ENCODE measurements around the gene HOMEZ. TPM values are rescaled to one million over a fixed set of nuclear protein-coding genes. Genes with fewer than 3 reads are reported as not detected.
"Not testable (repeated sequence)": the region's sequence is repeated elsewhere in the genome, so short reads cannot be mapped to it uniquely, and the experiment has no call there.

HOMEZ gene
- total RNA-seq, 4 donors from 2014 or later, result 7.8 to 13.1 (median 8.5) TPM

GRCh38 chr14:23237772-23238594, 47.9 kb downstream of the HOMEZ start, which contains the start of gene RNF212B:
RNF212B (plus strand) TSS chr14:23237936; CDS start chr14:23240346, 2,410 bp downstream.
- Histone ChIP-seq H3K27me3 (no peaks in the 10 kb centered on the region), H3K27ac (no peak within 1 kb of the TSS), H3K36me3 (no peaks in the 10 kb centered on the region), H3K9me3 (no peaks in the 10 kb centered on the region), H3K4me1 (peaks cover 10% of the 10 kb centered on the region), H3K4me3 (peak within 1 kb of the TSS; percentile 39)
- no peak for TF ChIP-seq POLR2A (IDR thresholded peaks at IDR 0.05)
- TF ChIP-seq EP300 (IDR thresholded peaks at IDR 0.05), result no peak
- no peak for TF ChIP-seq POLR2AphosphoS5 (IDR thresholded peaks at IDR 0.05)
- TF ChIP-seq, protein P1, sequence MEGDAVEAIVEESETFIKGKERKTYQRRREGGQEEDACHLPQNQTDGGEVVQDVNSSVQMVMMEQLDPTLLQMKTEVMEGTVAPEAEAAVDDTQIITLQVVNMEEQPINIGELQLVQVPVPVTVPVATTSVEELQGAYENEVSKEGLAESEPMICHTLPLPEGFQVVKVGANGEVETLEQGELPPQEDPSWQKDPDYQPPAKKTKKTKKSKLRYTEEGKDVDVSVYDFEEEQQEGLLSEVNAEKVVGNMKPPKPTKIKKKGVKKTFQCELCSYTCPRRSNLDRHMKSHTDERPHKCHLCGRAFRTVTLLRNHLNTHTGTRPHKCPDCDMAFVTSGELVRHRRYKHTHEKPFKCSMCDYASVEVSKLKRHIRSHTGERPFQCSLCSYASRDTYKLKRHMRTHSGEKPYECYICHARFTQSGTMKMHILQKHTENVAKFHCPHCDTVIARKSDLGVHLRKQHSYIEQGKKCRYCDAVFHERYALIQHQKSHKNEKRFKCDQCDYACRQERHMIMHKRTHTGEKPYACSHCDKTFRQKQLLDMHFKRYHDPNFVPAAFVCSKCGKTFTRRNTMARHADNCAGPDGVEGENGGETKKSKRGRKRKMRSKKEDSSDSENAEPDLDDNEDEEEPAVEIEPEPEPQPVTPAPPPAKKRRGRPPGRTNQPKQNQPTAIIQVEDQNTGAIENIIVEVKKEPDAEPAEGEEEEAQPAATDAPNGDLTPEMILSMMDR (IDR thresholded peaks at IDR 0.05), result no peak
- WGBS, result 29% methylated on average over 38 of the region's 39 CpGs
- peak; percentile 92 to 93 for DNase-seq (ENCODE audit: low spot score in 2 of 2)

DNA sequence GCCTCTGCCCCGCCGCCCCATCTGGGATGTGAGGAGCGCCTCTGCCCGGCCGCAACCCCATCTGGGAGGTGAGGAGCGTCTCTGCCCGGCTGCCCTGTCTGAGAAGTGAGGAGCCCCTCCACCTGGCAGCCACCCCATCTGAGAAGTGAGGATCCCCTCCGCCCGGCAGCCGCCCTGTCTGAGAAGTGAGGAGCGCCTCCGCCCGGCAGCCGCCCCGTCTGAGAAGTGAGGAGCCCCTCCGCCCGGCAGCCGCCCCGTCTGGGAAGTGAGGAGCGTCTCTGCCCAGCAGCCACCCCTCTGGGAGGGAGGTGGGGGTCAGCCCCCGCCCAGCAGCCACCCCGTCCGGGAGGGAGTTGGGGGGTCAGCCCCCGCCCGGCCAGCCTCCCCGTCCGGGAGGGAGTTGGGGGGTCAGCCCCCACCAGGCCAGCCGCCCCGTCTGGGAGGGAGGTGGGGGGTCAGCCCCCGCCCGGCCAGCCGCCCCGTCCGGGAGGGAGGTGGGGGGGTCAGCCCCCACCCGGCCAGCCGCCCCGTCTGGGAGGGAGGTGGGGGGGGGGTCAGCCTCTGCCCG, 53.6 kb downstream of the HOMEZ start:
- 97% methylated on average over 17 of the region's 38 CpGs for WGBS
- not testable (repeated sequence) for DNase-seq (ENCODE audit: low spot score in 2 of 2); H3K36me3 ChIP-seq; H3K9me3 ChIP-seq; H3K4me1 ChIP-seq; H3K4me3 ChIP-seq; H3K27ac ChIP-seq; H3K27me3 ChIP-seq

DNA sequence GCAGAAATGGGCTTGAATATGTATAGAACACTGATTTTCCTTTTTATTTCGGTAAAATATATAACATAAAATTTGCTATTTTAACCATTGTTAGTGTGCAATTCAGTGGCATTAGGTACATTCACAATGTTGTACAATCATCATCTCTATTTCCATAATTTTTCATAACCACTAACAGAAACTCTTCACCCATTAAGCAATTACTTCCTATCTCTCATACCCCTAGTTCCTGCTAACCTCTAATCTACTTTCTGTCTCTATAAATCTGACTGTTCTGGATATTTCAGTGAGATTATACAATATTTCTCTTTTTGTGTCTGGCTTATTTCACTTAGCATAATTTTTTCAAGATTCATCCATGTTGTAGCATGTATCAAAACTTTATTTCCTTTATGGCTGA, 57.1 kb downstream of the HOMEZ start:
- no peak for DNase-seq (ENCODE audit: low spot score in 2 of 2)
- no peaks in the 10 kb centered on the region for H3K9me3 ChIP-seq
- 82% methylated on average over 1 of the region's 1 CpG for WGBS
- no peak overlapping the region for H3K27ac ChIP-seq
- H3K27me3 ChIP-seq, result no peaks in the 10 kb centered on the region
- no peaks in the 10 kb centered on the region for H3K36me3 ChIP-seq
- TF ChIP-seq, protein P1 (IDR thresholded peaks at IDR 0.05), result no peak
- TF ChIP-seq POLR2A (IDR thresholded peaks at IDR 0.05) (no peak), POLR2AphosphoS5 (IDR thresholded peaks at IDR 0.05) (no peak), EP300 (IDR thresholded peaks at IDR 0.05) (no peak)
- H3K4me1 ChIP-seq, result no peaks in the 10 kb centered on the region
- no peak overlapping the region for H3K4me3 ChIP-seq

GRCh38 chr14:23227566-23227965, 58.4 kb downstream of the HOMEZ start:
- no peaks in the 10 kb centered on the region for H3K27me3 ChIP-seq
- TF ChIP-seq POLR2AphosphoS5 (IDR thresholded peaks at IDR 0.05), result no peak
- TF ChIP-seq, protein P1 (IDR thresholded peaks at IDR 0.05), result no peak
- TF ChIP-seq POLR2A (IDR thresholded peaks at IDR 0.05), result no peak
- WGBS, result 68% methylated on average over 4 of the region's 4 CpGs
- no peak for DNase-seq (ENCODE audit: low spot score in 2 of 2)
- no peaks in the 10 kb centered on the region for H3K9me3 ChIP-seq
- no peaks in the 10 kb centered on the region for H3K36me3 ChIP-seq
- H3K4me1 ChIP-seq, result no peaks in the 10 kb centered on the region
- H3K4me3 ChIP-seq, result no peak overlapping the region
- no peak overlapping the region for H3K27ac ChIP-seq

- not testable (repeated sequence) for H3K36me3 ChIP-seq; H3K27me3 ChIP-seq; H3K4me3 ChIP-seq; H3K9me3 ChIP-seq; H3K27ac ChIP-seq; H3K4me1 ChIP-seq; DNase-seq (ENCODE audit: low spot score in 2 of 2)
- 90% methylated on average over 1 of the region's 1 CpG for WGBS
These were observed 61.0 kb downstream of the HOMEZ start for GRCh38 chr14:23224958-23225357.

Other genes starting within 250 kb of the HOMEZ start
- gene PSMB11, start 243.9 kb downstream of the HOMEZ start, total RNA-seq, result not detected
- 1 to 10 TPM; 3.4 to 8.4 (median 5.7) TPM for gene CDH24, start 228.6 kb downstream of the HOMEZ start, total RNA-seq
- gene ACIN1, start 191.0 kb downstream of the HOMEZ start, total RNA-seq, result 100 to 1,000 TPM in 2 of 4 donors, 10 to 100 TPM in 2; 78.7 to 217 (median 103) TPM
- gene C14orf119, start 190.6 kb downstream of the HOMEZ start, total RNA-seq, result 10 to 100 TPM; 10.1 to 22.7 (median 18.6) TPM
- gene CIROP, start 181.1 kb downstream of the HOMEZ start, total RNA-seq, result not detected
- gene CEBPE, start 166.9 kb downstream of the HOMEZ start, total RNA-seq, result not detected
- gene SLC7A8, start 102.5 kb downstream of the HOMEZ start, total RNA-seq, result 10 to 100 TPM; 45.2 to 67.7 (median 53.2) TPM
- not detected for gene RNF212B, start 48.2 kb downstream of the HOMEZ start, total RNA-seq
- 10 to 100 TPM; 15.3 to 29.9 (median 22.5) TPM for gene PPP1R3E, start 16.7 kb upstream of the HOMEZ start, total RNA-seq
- 10 to 100 TPM; 35.4 to 48.4 (median 44.7) TPM for gene BCL2L2, start 20.7 kb upstream of the HOMEZ start, total RNA-seq
- 100 to 1,000 TPM in 1 of 4 donors, 10 to 100 TPM in 3; 45.1 to 109 (median 58.8) TPM for gene PABPN1, start 35.3 kb upstream of the HOMEZ start, total RNA-seq
- gene SLC22A17, start 66.8 kb upstream of the HOMEZ start, total RNA-seq, result 10 to 100 TPM; 15.4 to 67.6 (median 22.5) TPM
- 10 to 100 TPM; 63.0 to 74.0 (median 64.8) TPM for gene EFS, start 79.0 kb upstream of the HOMEZ start, total RNA-seq
- gene IL25, start 86.7 kb upstream of the HOMEZ start, total RNA-seq, result 1 to 10 TPM in 1 of 4 donors, under 1 TPM in 1, not detected in 2; 0.68 to 1.2 TPM
- under 1 TPM in 1 of 4 donors, not detected in 3; 0.76 TPM for gene CMTM5, start 90.9 kb upstream of the HOMEZ start, total RNA-seq
- not detected for gene MYH6, start 122.1 kb upstream of the HOMEZ start, total RNA-seq
- gene MYH7, start 149.5 kb upstream of the HOMEZ start, total RNA-seq, result not detected
- 10 to 100 TPM; 31.1 to 61.4 (median 46.5) TPM for gene NGDN, start 183.6 kb upstream of the HOMEZ start, total RNA-seq

Data from suprapubic skin (tissue), 4 donors.